ENCODE data around the gene IRGQ.

DNA sequence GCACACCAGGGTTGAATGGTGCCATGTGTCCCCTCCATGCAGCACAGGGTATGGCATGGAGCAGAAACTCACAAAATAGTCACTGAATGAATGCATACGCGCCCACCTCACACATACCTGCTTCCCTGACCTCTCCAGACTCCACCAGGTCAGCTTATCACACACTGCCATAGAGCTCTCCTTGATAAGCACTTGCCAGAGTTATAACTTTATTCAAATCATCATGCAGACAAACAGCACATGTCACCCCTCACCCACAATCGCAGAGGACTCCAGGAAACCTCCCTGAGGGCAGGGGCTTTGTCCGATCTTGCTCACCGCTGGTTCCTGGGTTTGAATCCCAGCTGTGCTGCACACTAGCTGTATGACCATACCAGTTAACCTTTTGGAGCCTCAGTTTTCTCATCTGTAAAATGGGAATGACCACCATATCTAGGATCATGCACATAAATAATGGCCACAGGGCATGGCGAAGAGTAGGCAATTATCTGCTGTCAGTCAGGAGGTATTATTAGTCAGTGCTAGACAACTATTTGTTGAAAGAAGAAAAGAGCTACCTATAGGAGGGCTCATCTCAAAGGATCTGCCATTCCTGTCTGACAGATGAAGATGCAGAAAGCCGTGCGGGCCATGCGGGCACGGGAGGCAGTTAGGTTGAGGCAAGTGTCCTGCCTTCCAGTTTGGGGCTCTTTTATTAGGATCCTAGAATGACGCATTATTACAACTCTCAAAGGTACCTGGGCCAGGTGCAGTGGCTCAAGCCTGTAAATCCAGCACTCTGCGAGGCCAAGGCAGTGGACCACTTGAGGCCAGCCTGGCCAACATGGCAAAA is 34.6 kb downstream of the IRGQ start:
- TF ChIP-seq, protein P1, sequence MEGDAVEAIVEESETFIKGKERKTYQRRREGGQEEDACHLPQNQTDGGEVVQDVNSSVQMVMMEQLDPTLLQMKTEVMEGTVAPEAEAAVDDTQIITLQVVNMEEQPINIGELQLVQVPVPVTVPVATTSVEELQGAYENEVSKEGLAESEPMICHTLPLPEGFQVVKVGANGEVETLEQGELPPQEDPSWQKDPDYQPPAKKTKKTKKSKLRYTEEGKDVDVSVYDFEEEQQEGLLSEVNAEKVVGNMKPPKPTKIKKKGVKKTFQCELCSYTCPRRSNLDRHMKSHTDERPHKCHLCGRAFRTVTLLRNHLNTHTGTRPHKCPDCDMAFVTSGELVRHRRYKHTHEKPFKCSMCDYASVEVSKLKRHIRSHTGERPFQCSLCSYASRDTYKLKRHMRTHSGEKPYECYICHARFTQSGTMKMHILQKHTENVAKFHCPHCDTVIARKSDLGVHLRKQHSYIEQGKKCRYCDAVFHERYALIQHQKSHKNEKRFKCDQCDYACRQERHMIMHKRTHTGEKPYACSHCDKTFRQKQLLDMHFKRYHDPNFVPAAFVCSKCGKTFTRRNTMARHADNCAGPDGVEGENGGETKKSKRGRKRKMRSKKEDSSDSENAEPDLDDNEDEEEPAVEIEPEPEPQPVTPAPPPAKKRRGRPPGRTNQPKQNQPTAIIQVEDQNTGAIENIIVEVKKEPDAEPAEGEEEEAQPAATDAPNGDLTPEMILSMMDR (IDR thresholded peaks at IDR 0.05) = no peak
- TF ChIP-seq POLR2A (IDR thresholded peaks at IDR 0.05) (no peak), POLR2AphosphoS5 (IDR thresholded peaks at IDR 0.05) (no peak)
